DOHH2 (cell line): ENCODE results near the gene TUBA4A.

Experiments
- CTCF ChIP-seq: fragments of 200-600 bp; sonication (generic); IDR thresholded peaks from one replicate; pipeline ENCODE4 v1.5.1; 2014; ENCODE audit warnings: antibody characterized with exemption, mild to moderate bottlenecking, low read depth, low read length; ENCODE audit not compliant: poor library complexity, severe bottlenecking
- EZH2phosphoT487 ChIP-seq: fragments of 200-600 bp; sonication (generic); IDR thresholded peaks from 2 replicates; pipeline ENCODE4 v1.6.1; 2017; ENCODE audit warnings: borderline replicate concordance, mild to moderate bottlenecking, antibody characterized with exemption, low read length, moderate library complexity, mixed read lengths

DNA sequence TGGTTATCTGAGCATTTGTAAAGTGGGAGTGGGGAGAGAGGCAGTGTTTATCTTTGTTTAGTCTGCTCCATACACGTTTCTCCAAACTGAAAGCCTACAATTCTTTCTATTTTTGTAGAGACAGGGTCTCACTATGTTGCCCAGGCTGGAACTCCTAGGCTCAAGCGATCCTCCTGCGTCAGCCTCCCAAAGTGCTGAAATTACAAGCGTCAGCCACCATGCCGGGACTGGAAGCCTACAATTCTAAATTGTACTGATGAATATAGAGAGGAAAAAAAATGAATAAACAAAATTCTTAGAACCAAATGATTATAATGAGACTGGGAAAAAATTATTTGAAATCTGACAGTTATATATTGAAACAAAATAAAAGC, 48.6 kb downstream of the TUBA4A start:
- TF ChIP-seq CTCF = no peak
- TF ChIP-seq EZH2phosphoT487 = no peak
